Lower leg skin (tissue), 4 donors: ENCODE results near the gene MACO1. TPM values are rescaled to one million over a fixed set of nuclear protein-coding genes. Genes with fewer than 3 reads are reported as not detected.
"Not testable (repeated sequence)": the region's sequence is repeated elsewhere in the genome, so short reads cannot be mapped to it uniquely, and the experiment has no call there.

Experiments
- DNase-seq, 2 donors: peaks; one replicate each; pipeline ENCODE4 v3.0.0-alpha.2; 2019; ENCODE audit warnings: low spot score in 2 of 2
- H3K4me3 ChIP-seq: fragments of 200-600 bp; sonication (generic); 2 replicates; pipeline ENCODE4 v1.5.1; 2017; ENCODE audit warnings: mild to moderate bottlenecking, low read depth; ENCODE audit not compliant: poor library complexity, severe bottlenecking
- CTCF ChIP-seq, 3 donors: fragments of 450-650 bp; IDR thresholded peaks; one replicate each; pipeline ENCODE4 v1.5.1; 2016; ENCODE audit warnings: antibody characterized with exemption in 3 of 3, mild to moderate bottlenecking in 3 of 3, moderate library complexity in 2 of 3
- POLR2A ChIP-seq, 2 donors: fragments of 450-650 bp; IDR thresholded peaks; one replicate each; pipeline ENCODE4 v1.6.1; 2016 to 2017; ENCODE audit warnings: antibody characterized with exemption in 2 of 2, mild to moderate bottlenecking in 1 of 2, moderate library complexity in 1 of 2
- WGBS, 2 donors: methylation state at CpG; one replicate each; pipeline ENCODE4 v1.1.5; 2018; 5-methylcytosine and 5-hydroxymethylcytosine counted together
- intact Hi-C: fragments of 100-400 bp; cut with DNase I; formaldehyde crosslinking; loops from one replicate; pipeline ENCODE4 v1.15.0; 2023; ENCODE audit warnings: low total_unique reads
- total RNA-seq, 4 donors: library from RNA; depleted of rRNA; stranded (reverse); fragments of >200 nt; gene quantifications; one replicate each; pipeline ENCODE4 v1.1.0, GENCODE V29; 2016

The MACO1 gene
- 10 to 100 TPM; 14.2 to 20.4 (median 16.4) TPM for total RNA-seq

GRCh38 chr1:25430073-25430966 is at the start of gene MACO1:
MACO1 (plus strand) TSS chr1:25430897; CDS start chr1:25431099, 202 bp downstream.
- DNase-seq: peak; percentile 96 to 99
- intact Hi-C loops: no loop called here
- WGBS, 2 donors: 0% methylated on average over 41 of the region's 87 CpGs
- peak within 1 kb of the TSS; percentile 92 for H3K4me3 ChIP-seq
- TF ChIP-seq CTCF (IDR thresholded peaks at IDR 0.05): no peak
- peak in 1 of 2 donors; percentile 28 for TF ChIP-seq POLR2A (IDR thresholded peaks at IDR 0.05)

- H3K4me3 ChIP-seq, DNase-seq, intact Hi-C loops: not testable (repeated sequence)
- WGBS, 2 donors: 73 to 74% methylated on average over 1 of the region's 1 CpG
Observed at GRCh38 chr1:25382543-25382942, 48.2 kb upstream of the MACO1 start.

- WGBS, 2 donors: 79 to 82% methylated on average over 1 of the region's 1 CpG
- DNase-seq, intact Hi-C loops, H3K4me3 ChIP-seq: not testable (repeated sequence)
Observed at GRCh38 chr1:25383090-25383489, 47.6 kb upstream of the MACO1 start.

GRCh38 chr1:25383875-25384274 is 46.8 kb upstream of the MACO1 start:
- intact Hi-C loops, H3K4me3 ChIP-seq, DNase-seq: not testable (repeated sequence)
- no CpG with 5 or more reads among the region's 1 CpG for WGBS, 2 donors

GRCh38 chr1:25387096-25387495 is 43.6 kb upstream of the MACO1 start:
- DNase-seq, intact Hi-C loops, H3K4me3 ChIP-seq: not testable (repeated sequence)
- 41 to 43% methylated on average over 4 of the region's 4 CpGs for WGBS, 2 donors

- WGBS, 2 donors: 71 to 78% methylated on average over 4 to 6 of the region's 9 CpGs
- DNase-seq, intact Hi-C loops, H3K4me3 ChIP-seq: not testable (repeated sequence)
Observed at GRCh38 chr1:25388691-25389090, 42.0 kb upstream of the MACO1 start.

- peak in 1 of 2 donors; percentile 10 for DNase-seq
- H3K4me3 ChIP-seq, intact Hi-C loops: not testable (repeated sequence)
- WGBS, 2 donors: 81 to 86% methylated on average over 3 of the region's 3 CpGs
Observed at GRCh38 chr1:25389721-25390120, 41.0 kb upstream of the MACO1 start.

GRCh38 chr1:25392841-25393240 is 37.9 kb upstream of the MACO1 start:
- TF ChIP-seq CTCF (IDR thresholded peaks at IDR 0.05) (no peak), POLR2A (IDR thresholded peaks at IDR 0.05) (no peak)
- intact Hi-C loops: no loop called here
- DNase-seq: no peak
- H3K4me3 ChIP-seq: no peak overlapping the region
- 95 to 97% methylated on average over 6 of the region's 6 CpGs for WGBS, 2 donors

- H3K4me3 ChIP-seq, intact Hi-C loops, DNase-seq: not testable (repeated sequence)
- 54 to 68% methylated on average over 6 to 7 of the region's 10 CpGs for WGBS, 2 donors
Observed at GRCh38 chr1:25397549-25397948, 33.1 kb upstream of the MACO1 start.

- intact Hi-C loops: not testable (repeated sequence)
- no CpG with 5 or more reads among the region's 2 CpGs for WGBS, 2 donors
Observed at GRCh38 chr1:25398079-25398478, 32.6 kb upstream of the MACO1 start.

GRCh38 chr1:25402947-25403803 is 27.5 kb upstream of the MACO1 start:
- H3K4me3 ChIP-seq, DNase-seq, intact Hi-C loops: not testable (repeated sequence)
- 15 to 18% methylated on average over 6 to 7 of the region's 8 CpGs for WGBS, 2 donors

More at GRCh38 chr1:25398079-25398478, 32.6 kb upstream of the MACO1 start:
- H3K4me3 ChIP-seq, DNase-seq: not testable (repeated sequence)

GRCh38 chr1:25405731-25406305 is 24.9 kb upstream of the MACO1 start:
- WGBS, 2 donors: 80% methylated on average over 8 of the region's 12 CpGs; no CpG with 5 or more reads in 1 of the 2 donors
- intact Hi-C loops, H3K4me3 ChIP-seq, DNase-seq: not testable (repeated sequence)
